Lower lobe of right lung (tissue), 2 donors: ENCODE data around the gene PRELID3B. TPM values are rescaled to one million over a fixed set of nuclear protein-coding genes. Genes with fewer than 3 reads are reported as not detected.
A peak's percentile ranks its signal among the peaks of the same experiment; 100 is the strongest.

Experiments used
- ATAC-seq, 2 donors: fragments of 200-7000 bp; cut with Tn5 transposase; one replicate each; pipeline ENCODE4 v1.9.1; 2020 to 2022; ENCODE audit warnings: mild to moderate bottlenecking in 2 of 2, moderate library complexity in 2 of 2
- DNase-seq: peaks from one replicate; pipeline ENCODE4 v3.0.0-alpha.2; 2020
- H3K27ac ChIP-seq: fragments of 200-600 bp; one replicate; pipeline ENCODE4 v1.8.0; 2022
- H3K27me3 ChIP-seq: fragments of 200-600 bp; one replicate; pipeline ENCODE4 v1.8.0; 2022; ENCODE audit warnings: low read depth
- H3K36me3 ChIP-seq: fragments of 200-600 bp; one replicate; pipeline ENCODE4 v1.8.0; 2022; ENCODE audit warnings: mild to moderate bottlenecking
- H3K4me1 ChIP-seq: fragments of 200-600 bp; one replicate; pipeline ENCODE4 v1.8.0; 2022
- H3K4me3 ChIP-seq: fragments of 200-600 bp; one replicate; pipeline ENCODE4 v1.8.0; 2022; ENCODE audit warnings: mild to moderate bottlenecking
- H3K9me3 ChIP-seq: fragments of 200-600 bp; one replicate; pipeline ENCODE4 v1.8.0; 2022
- CTCF ChIP-seq: fragments of 200-600 bp; IDR thresholded peaks from one replicate; pipeline ENCODE4 v1.8.0; 2022; ENCODE audit warnings: antibody characterized with exemption, mild to moderate bottlenecking
- intact Hi-C: fragments of 100-400 bp; cut with DNase I; formaldehyde crosslinking; loops from one replicate; pipeline ENCODE4 v1.11.0; 2022
- total RNA-seq: library from RNA; stranded (reverse); fragmentation: NEBNext Ultra II Directional; extraction: Animal tissue kit (Norgen Biotek cat#: 25700); gene quantifications from one replicate; pipeline ENCODE4 v1.2.1, GENCODE V29; 2021
- donor health status: DM: no; HTN: yes; CAD: no; lungs with severe emphysema.

Gene PRELID3B
- total RNA-seq, 1 donor from 2014 or later, result 43.0 TPM

- no peak overlapping the region for H3K4me3 ChIP-seq
- H3K27me3 ChIP-seq, result no peaks in the 10 kb centered on the region
- peaks cover 47% of the 10 kb centered on the region for H3K4me1 ChIP-seq
- no peak for TF ChIP-seq CTCF
- intact Hi-C loops, result no loop called here
- no peak for DNase-seq
- H3K36me3 ChIP-seq, result peaks cover 79% of the 10 kb centered on the region
- H3K27ac ChIP-seq, result no peak overlapping the region
- no peaks in the 10 kb centered on the region for H3K9me3 ChIP-seq
- ATAC-seq, result no peak
Measured at GRCh38 chr20:59026904-59027740, 15.5 kb downstream of the PRELID3B start.

- no peaks in the 10 kb centered on the region for H3K27me3 ChIP-seq
- H3K4me1 ChIP-seq, result peaks cover 36% of the 10 kb centered on the region
- DNase-seq (no peak), ATAC-seq (no peak)
- TF ChIP-seq CTCF, result no peak
- H3K36me3 ChIP-seq, result peaks cover 78% of the 10 kb centered on the region
- no peak overlapping the region for H3K4me3 ChIP-seq
- H3K27ac ChIP-seq, result no peak overlapping the region
- no peaks in the 10 kb centered on the region for H3K9me3 ChIP-seq
- intact Hi-C loops, result no loop called here
Measured at GRCh38 chr20:59025511-59025910, 17.1 kb downstream of the PRELID3B start.

- Histone ChIP-seq H3K27me3 (no peaks in the 10 kb centered on the region), H3K4me1 (peaks cover 31% of the 10 kb centered on the region), H3K4me3 (no peak overlapping the region), H3K27ac (no peak overlapping the region), H3K36me3 (peaks cover 74% of the 10 kb centered on the region), H3K9me3 (no peaks in the 10 kb centered on the region)
- no peak for ATAC-seq
- no peak for DNase-seq
- no peak for TF ChIP-seq CTCF
- intact Hi-C loops, result no loop called here
Measured at GRCh38 chr20:59025086-59025485, 17.5 kb downstream of the PRELID3B start.

GRCh38 chr20:59024111-59024530, 18.5 kb downstream of the PRELID3B start:
- no peaks in the 10 kb centered on the region for H3K27me3 ChIP-seq
- intact Hi-C loops, result no loop called here
- no peak for TF ChIP-seq CTCF
- ATAC-seq (no peak), DNase-seq (peak; percentile 31)
- no peak overlapping the region for H3K27ac ChIP-seq
- peaks cover 22% of the 10 kb centered on the region for H3K4me1 ChIP-seq
- H3K36me3 ChIP-seq, result peaks cover 64% of the 10 kb centered on the region
- H3K9me3 ChIP-seq, result no peaks in the 10 kb centered on the region
- no peak overlapping the region for H3K4me3 ChIP-seq

- intact Hi-C loops, result no loop called here
- no peaks in the 10 kb centered on the region for H3K27me3 ChIP-seq
- ATAC-seq, result no peak
Measured at GRCh38 chr20:59023616-59024015, 19.0 kb downstream of the PRELID3B start.

More at GRCh38 chr20:59023616-59024015, 19.0 kb downstream of the PRELID3B start:
- Histone ChIP-seq H3K27ac (no peak overlapping the region), H3K4me3 (no peak overlapping the region), H3K36me3 (peaks cover 59% of the 10 kb centered on the region), H3K4me1 (peaks cover 17% of the 10 kb centered on the region), H3K9me3 (no peaks in the 10 kb centered on the region)
- TF ChIP-seq CTCF, result no peak
- DNase-seq, result peak; percentile 30
